Measurements from ENCODE around the gene COX10.

COX10 gene

GRCh38 chr17:14046978-14047377, 22.3 kb upstream of the COX10 start:
- ATAC-seq (ENCODE audit: low read depth) (no peak), DNase-seq (ENCODE audit: low spot score) (no peak)
- H3K27me3 ChIP-seq (ENCODE audit: insufficient read depth, poor library complexity, severe bottlenecking): no peaks in the 10 kb centered on the region
- no peak for TF ChIP-seq CTCF (IDR thresholded peaks at IDR 0.05; ENCODE audit: poor library complexity, severe bottlenecking)
- no peaks in the 10 kb centered on the region for H3K9me3 ChIP-seq (ENCODE audit: severe bottlenecking)
- no peaks in the 10 kb centered on the region for H3K36me3 ChIP-seq (ENCODE audit: low read depth)
- H3K4me1 ChIP-seq (ENCODE audit: insufficient read depth, poor library complexity, severe bottlenecking): no peaks in the 10 kb centered on the region
- H3K27ac ChIP-seq (ENCODE audit: poor library complexity, severe bottlenecking): no peak overlapping the region
- H3K4me3 ChIP-seq (ENCODE audit: severe bottlenecking): no peak overlapping the region

- H3K27me3 ChIP-seq (ENCODE audit: insufficient read depth, poor library complexity, severe bottlenecking): no peaks in the 10 kb centered on the region
- no peak for ATAC-seq (ENCODE audit: low read depth)
These were observed 21.7 kb upstream of the COX10 start for GRCh38 chr17:14047591-14047990.

GRCh38 chr17:14048169-14048568, 21.1 kb upstream of the COX10 start:
- Histone ChIP-seq H3K4me3 (ENCODE audit: severe bottlenecking) (no peak overlapping the region), H3K27me3 (ENCODE audit: insufficient read depth, poor library complexity, severe bottlenecking) (no peaks in the 10 kb centered on the region), H3K4me1 (ENCODE audit: insufficient read depth, poor library complexity, severe bottlenecking) (no peaks in the 10 kb centered on the region), H3K9me3 (ENCODE audit: severe bottlenecking) (no peaks in the 10 kb centered on the region), H3K27ac (ENCODE audit: poor library complexity, severe bottlenecking) (no peak overlapping the region), H3K36me3 (ENCODE audit: low read depth) (no peaks in the 10 kb centered on the region)
- DNase-seq (ENCODE audit: low spot score): no peak
- no peak for ATAC-seq (ENCODE audit: low read depth)
- TF ChIP-seq CTCF (IDR thresholded peaks at IDR 0.05; ENCODE audit: poor library complexity, severe bottlenecking): no peak

More at GRCh38 chr17:14047591-14047990, 21.7 kb upstream of the COX10 start:
- Histone ChIP-seq H3K27ac (ENCODE audit: poor library complexity, severe bottlenecking) (no peak overlapping the region), H3K36me3 (ENCODE audit: low read depth) (no peaks in the 10 kb centered on the region), H3K4me3 (ENCODE audit: severe bottlenecking) (no peak overlapping the region), H3K9me3 (ENCODE audit: severe bottlenecking) (no peaks in the 10 kb centered on the region), H3K4me1 (ENCODE audit: insufficient read depth, poor library complexity, severe bottlenecking) (no peaks in the 10 kb centered on the region)
- no peak for DNase-seq (ENCODE audit: low spot score)
- no peak for TF ChIP-seq CTCF (IDR thresholded peaks at IDR 0.05; ENCODE audit: poor library complexity, severe bottlenecking)

DNA sequence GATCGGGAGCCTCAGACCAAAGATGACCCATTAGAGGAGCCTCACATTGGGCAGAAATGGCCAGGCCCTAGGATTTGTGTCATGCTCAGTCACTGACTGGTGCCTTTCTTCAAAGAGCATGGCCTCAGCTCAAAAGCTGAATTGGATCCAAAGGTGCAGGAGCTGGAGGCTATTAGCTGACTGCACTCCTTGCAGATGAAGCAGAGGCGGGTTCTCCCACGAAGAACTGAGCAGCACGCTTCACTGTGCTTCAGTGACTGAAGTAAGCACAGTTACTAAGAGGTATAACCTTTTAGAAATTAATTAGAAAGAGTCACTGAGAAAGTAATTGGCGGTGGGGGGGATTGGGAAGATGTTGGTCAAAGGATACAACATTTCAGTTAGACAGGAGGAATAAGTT, 18.7 kb upstream of the COX10 start:
- H3K27ac ChIP-seq (ENCODE audit: poor library complexity, severe bottlenecking): no peak overlapping the region
- H3K4me1 ChIP-seq (ENCODE audit: insufficient read depth, poor library complexity, severe bottlenecking): peaks cover 3% of the 10 kb centered on the region
- ATAC-seq (ENCODE audit: low read depth): no peak
- DNase-seq (ENCODE audit: low spot score): no peak
- H3K4me3 ChIP-seq (ENCODE audit: severe bottlenecking): no peak overlapping the region
- no peaks in the 10 kb centered on the region for H3K36me3 ChIP-seq (ENCODE audit: low read depth)
- no peak for TF ChIP-seq CTCF (IDR thresholded peaks at IDR 0.05; ENCODE audit: poor library complexity, severe bottlenecking)
- no peaks in the 10 kb centered on the region for H3K27me3 ChIP-seq (ENCODE audit: insufficient read depth, poor library complexity, severe bottlenecking)
- H3K9me3 ChIP-seq (ENCODE audit: severe bottlenecking): no peaks in the 10 kb centered on the region

DNA sequence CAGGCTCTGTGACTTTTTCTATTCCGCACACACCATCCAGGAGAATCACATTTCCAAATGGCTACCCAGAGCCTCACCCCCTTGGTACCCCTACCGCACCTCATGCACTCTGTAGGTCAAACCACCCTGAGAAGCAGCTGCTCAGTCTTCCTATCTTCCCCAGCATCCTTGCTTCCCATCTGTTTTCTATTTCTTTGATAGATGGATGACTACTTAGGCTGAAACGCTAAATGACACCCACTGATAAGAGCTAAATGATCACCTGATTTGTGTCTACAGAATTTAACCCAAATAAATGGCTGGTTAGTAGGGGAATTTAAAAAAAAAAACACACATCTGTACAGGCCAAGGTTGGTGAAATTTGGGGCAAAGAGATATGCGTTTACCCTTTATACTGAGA, 17.6 kb upstream of the COX10 start:
- peaks cover 3% of the 10 kb centered on the region for H3K4me1 ChIP-seq (ENCODE audit: insufficient read depth, poor library complexity, severe bottlenecking)
- no peak for ATAC-seq (ENCODE audit: low read depth)
- H3K27me3 ChIP-seq (ENCODE audit: insufficient read depth, poor library complexity, severe bottlenecking): no peaks in the 10 kb centered on the region

More for the DNA sequence above, 17.6 kb upstream of the COX10 start:
- H3K4me3 ChIP-seq (ENCODE audit: severe bottlenecking): no peak overlapping the region
- no peak for TF ChIP-seq CTCF (IDR thresholded peaks at IDR 0.05; ENCODE audit: poor library complexity, severe bottlenecking)
- no peaks in the 10 kb centered on the region for H3K9me3 ChIP-seq (ENCODE audit: severe bottlenecking)
- DNase-seq (ENCODE audit: low spot score): no peak
- no peak overlapping the region for H3K27ac ChIP-seq (ENCODE audit: poor library complexity, severe bottlenecking)
- no peaks in the 10 kb centered on the region; the same call in 1 of the 2 replicates for H3K36me3 ChIP-seq (ENCODE audit: low read depth)

Measured in RWPE2 (cell line).